ENCODE data around the gene SPANXB1.
"Not testable (repeated sequence)": the region's sequence is repeated elsewhere in the genome, so short reads cannot be mapped to it uniquely, and the experiment has no call there.

Gene SPANXB1, protein sequence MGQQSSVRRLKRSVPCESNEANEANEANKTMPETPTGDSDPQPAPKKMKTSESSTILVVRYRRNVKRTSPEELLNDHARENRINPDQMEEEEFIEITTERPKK

DNA sequence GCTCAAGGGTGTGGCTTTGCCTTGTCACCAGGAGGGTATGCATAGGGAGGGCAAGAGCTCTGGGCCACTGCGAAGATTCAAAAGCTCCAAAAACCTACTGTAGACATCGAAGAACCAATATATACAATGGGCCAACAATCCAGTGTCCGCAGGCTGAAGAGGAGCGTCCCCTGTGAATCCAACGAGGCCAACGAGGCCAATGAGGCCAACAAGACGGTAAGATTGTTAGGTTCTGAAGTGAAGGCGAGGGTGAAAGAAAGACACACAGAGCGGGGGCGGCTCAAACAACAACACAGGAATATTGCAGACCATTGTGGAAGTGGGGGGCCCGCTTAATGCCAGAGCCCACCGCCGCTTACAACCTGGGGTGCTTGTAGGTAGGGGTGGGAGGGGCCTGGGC, at the start of gene SPANXB1:
Gene SPANXB1 (plus strand): TSS at position 27 of the 400 bp plus-strand sequence. CDS start 100 bp downstream, at position 127.
- not testable (repeated sequence) for DNase-seq

DNA sequence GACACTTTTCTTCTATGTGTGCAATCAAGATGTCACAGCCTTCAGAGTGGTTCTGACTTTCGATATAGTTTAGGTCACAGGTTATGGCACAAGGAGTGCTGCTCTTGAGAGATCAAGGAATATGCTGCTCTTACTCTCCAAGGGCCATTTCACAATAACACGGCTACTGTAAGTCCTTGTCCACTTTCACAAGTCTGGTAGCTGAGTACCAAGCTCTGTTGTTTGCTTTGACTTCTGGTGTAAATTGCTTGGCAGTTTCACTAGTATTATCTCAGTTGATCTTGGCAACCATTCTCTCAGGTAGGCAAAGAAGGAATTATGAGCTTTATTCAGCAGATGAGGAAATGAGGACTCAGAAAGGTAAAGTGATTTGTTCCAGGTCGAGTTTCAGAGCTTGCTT, 35.4 kb upstream of the SPANXB1 start:
- no peak for DNase-seq

DNA sequence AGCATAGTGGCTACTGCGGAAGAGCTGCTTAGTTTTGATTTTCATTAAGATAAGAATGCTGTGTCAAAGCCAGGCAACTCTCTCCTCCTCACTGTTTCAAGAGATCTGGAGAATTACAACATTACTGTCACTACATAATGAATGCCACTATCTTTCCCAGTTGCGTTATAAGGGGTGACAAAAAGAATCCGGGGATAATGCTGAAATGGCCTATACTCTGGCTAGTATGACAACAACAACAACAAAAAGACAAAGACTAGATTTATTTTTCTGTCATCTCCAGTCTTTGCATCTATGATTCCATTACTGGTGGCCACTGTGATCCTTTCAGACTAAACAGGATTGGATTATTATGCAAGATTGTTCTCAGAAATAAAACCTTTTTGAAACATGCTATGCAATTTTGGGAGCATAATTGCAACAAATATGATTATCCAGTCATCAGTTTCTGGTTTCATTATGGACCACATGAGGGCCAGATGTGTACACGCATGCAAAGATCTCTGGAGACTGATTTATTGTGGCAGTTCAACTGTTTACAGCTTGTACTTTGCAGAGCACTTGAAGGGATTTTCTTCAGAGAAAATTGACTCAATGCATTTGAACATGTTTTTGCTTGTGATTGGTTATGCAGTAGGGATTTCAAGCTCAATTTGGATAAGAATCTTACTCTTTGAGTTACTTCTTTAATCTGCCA, 31.1 kb upstream of the SPANXB1 start:
- DNase-seq: no peak

DNA sequence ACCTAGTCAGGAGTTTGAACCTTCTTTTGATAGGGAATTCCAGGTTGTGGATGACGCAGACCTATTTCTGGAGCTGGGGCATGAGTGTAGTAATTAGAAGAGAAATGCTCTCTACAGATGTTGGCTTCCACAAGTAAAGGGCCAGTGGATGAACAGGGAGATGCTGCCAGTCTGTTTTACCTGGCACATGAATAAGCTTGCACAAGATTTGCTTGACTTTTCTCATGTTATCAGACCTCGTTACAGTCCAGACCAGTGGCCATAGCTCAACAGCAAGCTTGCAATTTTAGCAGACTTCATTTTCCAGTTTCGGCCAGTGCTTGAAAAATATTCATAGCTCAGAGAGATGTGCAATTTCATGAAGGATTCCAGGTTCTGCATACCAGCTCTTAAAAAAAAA, 26.9 kb upstream of the SPANXB1 start:
- no peak for DNase-seq

DNA sequence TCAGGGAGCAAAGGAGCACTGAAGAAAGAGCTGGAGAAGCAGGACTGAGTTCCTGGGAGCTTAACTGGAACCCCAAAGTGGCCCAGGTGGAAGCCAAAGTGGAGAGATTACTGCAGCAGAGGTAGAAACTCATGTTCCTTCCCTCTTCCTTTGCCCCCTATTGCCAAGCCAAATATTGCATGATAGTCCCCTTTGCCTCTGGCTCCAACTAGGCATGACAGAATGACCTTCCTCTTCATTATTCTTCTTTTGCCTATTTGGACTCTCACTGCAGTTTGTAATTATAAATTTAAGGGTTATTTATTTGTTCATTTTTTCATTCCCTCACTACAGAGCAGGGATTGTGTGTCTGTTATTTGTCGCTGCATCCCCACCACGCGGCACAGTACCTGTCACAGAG, 22.1 kb upstream of the SPANXB1 start:
- DNase-seq: no peak

DNA sequence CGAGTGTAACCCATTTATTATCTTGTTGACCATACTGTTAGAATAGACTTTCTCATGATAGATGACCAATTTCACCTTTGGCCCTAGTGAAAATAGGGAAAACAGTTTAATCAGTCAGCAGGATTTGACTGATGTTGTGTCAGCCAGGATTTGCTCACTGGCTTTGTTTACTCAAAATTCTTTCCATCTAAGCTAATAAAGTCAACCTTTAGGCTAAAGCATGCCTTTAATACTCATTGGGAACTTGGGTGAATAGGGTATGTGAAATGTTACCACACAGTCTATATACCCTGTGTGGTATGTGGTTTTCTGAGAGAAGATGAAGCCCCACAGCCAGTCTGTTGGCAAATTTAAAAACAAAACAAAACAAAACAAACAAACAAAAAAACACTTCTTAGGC, 18.7 kb upstream of the SPANXB1 start:
- no peak for DNase-seq

DNA sequence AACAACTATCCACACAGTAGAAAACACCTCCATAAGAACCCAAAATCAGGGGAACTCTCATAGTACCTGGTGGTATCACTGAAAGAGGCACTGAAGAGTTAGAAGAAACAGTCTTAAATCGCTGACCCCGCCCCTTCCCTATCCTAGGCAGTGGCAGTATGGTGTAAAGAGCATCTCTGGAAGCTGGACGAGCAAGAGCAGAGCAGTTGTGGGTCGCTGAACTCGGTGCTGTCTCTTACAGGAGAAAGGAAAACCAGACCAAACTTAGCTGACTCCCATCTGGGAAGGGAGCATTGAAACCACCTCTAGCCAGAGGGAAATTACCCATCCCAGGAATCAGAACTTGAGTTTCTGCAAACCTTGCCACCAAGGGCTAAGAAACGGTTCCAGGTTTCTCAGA, 2.8 kb downstream of the SPANXB1 start:
- DNase-seq: not testable (repeated sequence)

DNA sequence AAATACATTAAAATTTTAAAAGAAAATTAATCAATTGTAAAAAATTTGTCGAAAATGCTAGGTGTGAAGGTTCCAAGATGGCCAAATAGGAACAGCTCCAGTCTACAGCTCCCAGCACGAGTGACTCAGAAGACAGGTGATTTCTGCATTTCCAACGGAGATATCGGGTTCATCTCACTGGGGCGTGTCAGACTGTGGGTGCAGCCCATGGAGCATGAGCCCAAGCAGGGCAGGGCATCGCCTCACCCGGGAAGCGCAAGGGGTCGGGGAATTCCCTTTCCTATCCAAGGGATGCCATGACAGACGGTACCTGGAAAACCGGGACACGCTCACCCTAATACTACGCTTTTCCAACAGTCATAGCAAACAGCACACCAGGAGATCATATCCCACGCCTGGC, 41.9 kb downstream of the SPANXB1 start:
- not testable (repeated sequence) for DNase-seq

DNA sequence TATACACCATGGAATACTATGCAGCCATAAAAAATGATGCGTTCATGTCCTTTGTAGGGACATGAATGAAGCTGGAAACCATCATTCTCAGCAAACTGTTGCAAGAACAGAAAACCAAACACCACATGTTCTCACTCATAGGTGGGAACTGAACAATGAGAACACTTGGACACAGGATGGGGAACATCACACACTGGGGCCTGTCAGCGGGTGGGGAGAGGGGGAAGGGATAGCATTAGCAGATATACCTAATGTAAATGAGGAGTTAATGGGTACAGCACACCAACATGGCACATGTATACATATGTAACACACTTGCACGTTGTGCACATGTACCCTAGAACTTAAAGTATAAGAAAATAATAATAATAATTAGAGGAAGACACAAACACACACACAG, 47.5 kb downstream of the SPANXB1 start:
- DNase-seq: not testable (repeated sequence)

DNA sequence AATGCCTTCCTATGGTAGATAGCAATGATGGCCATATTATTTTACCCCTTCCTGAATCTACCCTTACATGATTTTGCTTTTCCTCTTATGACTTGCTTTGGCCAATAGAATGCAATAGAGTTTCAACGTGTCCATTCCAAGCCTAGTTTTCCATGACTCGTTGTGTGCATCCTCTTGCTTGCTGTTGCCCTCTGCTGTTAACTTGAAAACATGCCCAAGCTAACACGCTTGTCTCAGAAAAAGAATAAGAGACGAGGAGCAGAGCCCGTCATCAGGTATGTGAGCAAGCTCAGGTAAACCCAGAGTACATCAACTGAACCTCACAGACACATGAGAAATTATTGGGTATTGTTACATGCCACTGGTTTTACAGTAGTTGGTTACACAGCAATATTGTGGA, 49.7 kb downstream of the SPANXB1 start:
- DNase-seq: not testable (repeated sequence)

Data from NCI-H2029 treated with DMSO at 0.1 percent for 48 hours (cell line).